ENCODE data around the gene FGF4. TPM values are rescaled to one million over a fixed set of nuclear protein-coding genes. Genes with fewer than 3 reads are reported as not detected.

Gene FGF4
- total and polyA plus RNA-seq, 12 donors = not detected

DNA sequence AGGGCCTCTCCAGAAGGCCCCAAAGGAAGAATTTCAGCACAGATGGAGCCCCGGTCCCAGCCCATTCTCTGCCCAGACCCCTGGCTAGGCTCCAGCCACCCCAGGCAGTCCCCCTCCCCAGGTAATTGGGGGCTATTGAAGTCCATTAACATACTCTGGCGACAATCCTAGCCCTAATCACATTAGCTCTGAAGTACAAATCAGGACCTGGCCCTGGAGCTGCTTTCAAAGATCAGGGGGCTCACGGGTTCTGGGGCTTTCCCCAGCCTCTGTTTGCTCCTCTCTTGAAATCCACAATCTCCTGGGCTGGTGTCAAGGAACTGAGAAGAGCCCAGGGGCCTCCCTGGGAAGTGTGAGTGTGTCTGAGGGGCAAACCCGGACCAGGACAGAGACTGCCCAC lies 22.3 kb downstream of the FGF4 start:
- DNase-seq = no peak
- intact Hi-C loops (cut with DNase I) = no loop called here

GRCh38 chr11:69750875-69751597 lies 24.1 kb downstream of the FGF4 start:
- no peak for TF ChIP-seq POLR2A (IDR thresholded peaks at IDR 0.05)
- TF ChIP-seq, protein P1, sequence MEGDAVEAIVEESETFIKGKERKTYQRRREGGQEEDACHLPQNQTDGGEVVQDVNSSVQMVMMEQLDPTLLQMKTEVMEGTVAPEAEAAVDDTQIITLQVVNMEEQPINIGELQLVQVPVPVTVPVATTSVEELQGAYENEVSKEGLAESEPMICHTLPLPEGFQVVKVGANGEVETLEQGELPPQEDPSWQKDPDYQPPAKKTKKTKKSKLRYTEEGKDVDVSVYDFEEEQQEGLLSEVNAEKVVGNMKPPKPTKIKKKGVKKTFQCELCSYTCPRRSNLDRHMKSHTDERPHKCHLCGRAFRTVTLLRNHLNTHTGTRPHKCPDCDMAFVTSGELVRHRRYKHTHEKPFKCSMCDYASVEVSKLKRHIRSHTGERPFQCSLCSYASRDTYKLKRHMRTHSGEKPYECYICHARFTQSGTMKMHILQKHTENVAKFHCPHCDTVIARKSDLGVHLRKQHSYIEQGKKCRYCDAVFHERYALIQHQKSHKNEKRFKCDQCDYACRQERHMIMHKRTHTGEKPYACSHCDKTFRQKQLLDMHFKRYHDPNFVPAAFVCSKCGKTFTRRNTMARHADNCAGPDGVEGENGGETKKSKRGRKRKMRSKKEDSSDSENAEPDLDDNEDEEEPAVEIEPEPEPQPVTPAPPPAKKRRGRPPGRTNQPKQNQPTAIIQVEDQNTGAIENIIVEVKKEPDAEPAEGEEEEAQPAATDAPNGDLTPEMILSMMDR (IDR thresholded peaks at IDR 0.05) = no peak
- no peak for DNase-seq
- Histone ChIP-seq H3K27ac (no peak overlapping the region), H3K4me1 (replicated peaks in 1 of 2) (no peaks in the 10 kb centered on the region), H3K9me3 (replicated peaks in 1 of 3) (no peaks in the 10 kb centered on the region), H3K4me3 (no peak overlapping the region), H3K27me3 (no peaks in the 10 kb centered on the region), H3K36me3 (replicated peaks in 1 of 2) (no peaks in the 10 kb centered on the region)
- intact Hi-C loops (cut with DNase I) = no loop called here
- WGBS, 4 donors = 73 to 80% (median 76%) methylated on average over 8 to 11 of the region's 11 CpGs

More for the DNA sequence above, 22.3 kb downstream of the FGF4 start:
- 37 to 59% (median 50%) methylated on average over 2 to 4 of the region's 4 CpGs for WGBS, 4 donors
- Histone ChIP-seq H3K4me3 (no peak overlapping the region), H3K36me3 (replicated peaks in 1 of 2) (no peaks in the 10 kb centered on the region), H3K9me3 (replicated peaks in 1 of 3) (no peaks in the 10 kb centered on the region), H3K27me3 (no peaks in the 10 kb centered on the region), H3K27ac (no peak overlapping the region), H3K4me1 (replicated peaks in 1 of 2) (no peaks in the 10 kb centered on the region)
- no peak for TF ChIP-seq POLR2A (IDR thresholded peaks at IDR 0.05)
- TF ChIP-seq, protein P1 (IDR thresholded peaks at IDR 0.05) = no peak

GRCh38 chr11:69750108-69750850 lies 24.9 kb downstream of the FGF4 start:
- no peak for DNase-seq
- Histone ChIP-seq H3K9me3 (replicated peaks in 1 of 3) (no peaks in the 10 kb centered on the region), H3K4me3 (no peak overlapping the region), H3K4me1 (replicated peaks in 1 of 2) (no peaks in the 10 kb centered on the region), H3K27me3 (no peaks in the 10 kb centered on the region), H3K27ac (no peak overlapping the region), H3K36me3 (replicated peaks in 1 of 2) (no peaks in the 10 kb centered on the region)
- intact Hi-C loops (cut with DNase I) = no loop called here
- no peak for TF ChIP-seq POLR2A (IDR thresholded peaks at IDR 0.05)
- TF ChIP-seq, protein P1 (IDR thresholded peaks at IDR 0.05) = no peak
- 64 to 72% (median 71%) methylated on average over 5 to 11 of the region's 11 CpGs for WGBS, 4 donors

- no peak overlapping the region for H3K27ac ChIP-seq
- H3K9me3 ChIP-seq (replicated peaks in 1 of 3) = no peaks in the 10 kb centered on the region
- no peaks in the 10 kb centered on the region for H3K27me3 ChIP-seq
- WGBS, 4 donors = 79 to 83% (median 80%) methylated on average over 7 to 11 of the region's 11 CpGs
- no peaks in the 10 kb centered on the region for H3K4me1 ChIP-seq (replicated peaks in 1 of 2)
- H3K36me3 ChIP-seq (replicated peaks in 1 of 2) = no peaks in the 10 kb centered on the region
- H3K4me3 ChIP-seq = no peak overlapping the region
- no peak for DNase-seq
- TF ChIP-seq, protein P1 (IDR thresholded peaks at IDR 0.05) = no peak
- TF ChIP-seq POLR2A (IDR thresholded peaks at IDR 0.05) = no peak
- intact Hi-C loops (cut with DNase I) = no loop called here
These were observed 26.5 kb downstream of the FGF4 start for GRCh38 chr11:69748637-69749036.
